PC-9 (cell line): ENCODE results near the gene IFITM10. TPM values are rescaled to one million over a fixed set of nuclear protein-coding genes. Genes with fewer than 3 reads are reported as not detected.

Experiments used
- BruUV-seq: library from RNA; stranded (reverse); fragments of 400-500 nt; replicated peaks from 2 replicates; lab custom pipeline; 2021; lab: Mats Ljungman, UMichigan
- CTCF ChIA-PET: fragments of 300-600 bp; sonication (Branson Sonifier 250); formaldehyde crosslinking; loops from one replicate; lab custom pipeline; 2022; ENCODE audit warnings: antibody characterized with exemption; lab: Charles Lee
- POLR2A ChIA-PET: fragments of 300-600 bp; sonication (Branson Sonifier 250); formaldehyde crosslinking; loops from one replicate; lab custom pipeline; 2022; ENCODE audit warnings: antibody characterized with exemption; ENCODE audit not compliant: unreplicated experiment; lab: Charles Lee
- DNase-seq, 2 experiments: peaks; one replicate each; pipeline versions ENCODE4 v3.0.0 to v3.0.0-alpha.2; 2015 to 2022; ENCODE audit warnings: mixed read lengths in 1 of 2
- H2AFZ ChIP-seq: fragments of 200-600 bp; sonication (generic); 2 replicates; pipeline ENCODE4 v1.8.1; 2017; ENCODE audit warnings: antibody characterized with exemption
- H3F3A ChIP-seq: fragments of 200-600 bp; sonication (generic); 2 replicates; pipeline ENCODE4 v1.8.1; 2017; ENCODE audit warnings: antibody characterized with exemption, mild to moderate bottlenecking, low read depth; ENCODE audit not compliant: insufficient read depth
- H3K27ac ChIP-seq: fragments of 200-600 bp; sonication (generic); 2 replicates; pipeline ENCODE4 v1.6.1; 2016; ENCODE audit warnings: mixed run types
- H3K27me3 ChIP-seq: fragments of 200-600 bp; sonication (generic); 2 replicates; pipeline ENCODE4 v1.6.1; 2016; ENCODE audit warnings: low read depth, mixed run types; ENCODE audit not compliant: insufficient read depth
- H3K36me3 ChIP-seq: fragments of 200-600 bp; sonication (generic); 2 replicates; pipeline ENCODE4 v1.6.1; 2016; ENCODE audit warnings: low read depth, mixed run types
- H3K4me1 ChIP-seq: fragments of 200-600 bp; sonication (generic); replicated peaks from 2 replicates; pipeline ENCODE4 v1.6.1; 2016; ENCODE audit warnings: mixed run types; ENCODE audit not compliant: insufficient read depth
- H3K4me2 ChIP-seq: fragments of 200-600 bp; sonication (generic); 2 replicates; pipeline ENCODE4 v1.6.1; 2017; ENCODE audit warnings: mixed run types
- H3K4me3 ChIP-seq: fragments of 200-600 bp; sonication (generic); 2 replicates; pipeline ENCODE4 v1.6.1; 2016; ENCODE audit warnings: mixed run types
- H3K79me2 ChIP-seq: fragments of 200-600 bp; sonication (generic); 2 replicates; pipeline ENCODE4 v1.6.1; 2017; ENCODE audit warnings: low read depth, mixed run types
- H3K9me2 ChIP-seq: fragments of 200-600 bp; sonication (generic); 2 replicates; pipeline ENCODE4 v1.8.1; 2017; ENCODE audit warnings: mild to moderate bottlenecking; ENCODE audit not compliant: insufficient read depth
- H3K9me3 ChIP-seq: fragments of 200-600 bp; sonication (generic); 2 replicates; pipeline ENCODE4 v1.8.1; 2016; ENCODE audit warnings: low read depth; ENCODE audit not compliant: insufficient read depth
- H4K20me1 ChIP-seq: fragments of 200-600 bp; sonication (generic); 2 replicates; pipeline ENCODE4 v1.8.1; 2017; ENCODE audit not compliant: insufficient read depth
- CTCF ChIP-seq: fragments of 200-600 bp; sonication (generic); conservative IDR thresholded peaks from 2 replicates; pipeline ENCODE4 v1.6.1; 2017; ENCODE audit warnings: mixed run types, antibody characterized with exemption, mild to moderate bottlenecking, moderate library complexity
- EZH2 ChIP-seq: fragments of 200-600 bp; sonication (generic); IDR thresholded peaks from 2 replicates; pipeline ENCODE4 v1.8.0; 2017; ENCODE audit warnings: antibody characterized with exemption, low read depth
- intact Hi-C: fragments of 100-400 bp; cut with micrococcal nuclease; formaldehyde crosslinking; loops from one replicate; pipeline ENCODE4 v1.10.0; 2022; ENCODE audit not compliant: unreplicated experiment
- total RNA-seq: library from RNA; stranded (reverse); gene quantifications from 2 replicates; pipeline ENCODE4 v1.2.3, GENCODE V29; 2021

The IFITM10 gene
- total RNA-seq, 1 experiment from 2014 or later, result 5.5 TPM

GRCh38 chr11:1776944-1777715, 26.7 kb upstream of the IFITM10 start:
- CTCF ChIA-PET, result no interaction called here
- no peak for TF ChIP-seq CTCF
- TF ChIP-seq EZH2, result no peak
- no TSS peak for BruUV-seq

DNA sequence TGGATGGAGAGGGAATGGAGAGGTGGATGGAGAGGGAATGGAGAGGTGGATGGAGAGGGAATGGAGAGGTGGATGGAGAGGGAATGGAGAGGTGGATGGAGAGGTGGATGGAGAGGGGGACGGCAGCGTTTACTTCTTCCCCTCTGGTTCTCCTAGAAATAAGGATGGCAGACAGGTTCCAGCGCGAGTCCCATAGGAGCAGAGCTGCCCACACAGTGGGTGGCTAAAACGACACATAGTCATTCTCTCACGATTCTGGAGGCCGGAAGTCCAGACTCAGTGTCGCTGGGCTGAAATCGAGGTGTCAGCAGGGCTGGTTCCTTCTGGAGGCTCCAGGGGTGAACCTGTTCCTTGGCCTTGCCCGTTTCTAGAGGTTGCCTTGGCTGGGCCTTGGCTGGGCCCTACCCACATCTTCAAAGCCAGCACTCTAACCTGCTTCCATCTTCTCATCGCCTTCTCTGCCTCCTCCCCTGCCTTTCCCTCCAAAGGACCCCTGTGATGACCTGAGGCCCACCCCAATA, 26.0 kb upstream of the IFITM10 start:
- Histone ChIP-seq H3K9me3 (no peaks in the 10 kb centered on the region), H3K79me2 (no peaks in the 10 kb centered on the region), H2AFZ (no peak overlapping the region), H3F3A (peaks cover 13% of the 10 kb centered on the region), H3K27ac (no peak overlapping the region), H3K4me1 (peaks cover 53% of the 10 kb centered on the region), H3K4me3 (no peak overlapping the region), H4K20me1 (no peaks in the 10 kb centered on the region), H3K27me3 (no peaks in the 10 kb centered on the region), H3K36me3 (no peaks in the 10 kb centered on the region), H3K9me2 (no peaks in the 10 kb centered on the region), H3K4me2 (no peak overlapping the region)
- POLR2A ChIA-PET, result interaction anchor here (0.6 kb wide), 1 partner anchor 17 kb away, joined by 36 read pairs; no protein-coding TSS in a partner anchor
- no peak for DNase-seq
- intact Hi-C loops, result no loop called here
- no peak for TF ChIP-seq EZH2
- no peak for TF ChIP-seq CTCF
- CTCF ChIA-PET, result no interaction called here
- BruUV-seq, result no TSS peak

More at GRCh38 chr11:1776944-1777715, 26.7 kb upstream of the IFITM10 start:
- no peak overlapping the region for H2AFZ ChIP-seq
- H3K27me3 ChIP-seq, result no peaks in the 10 kb centered on the region
- no peaks in the 10 kb centered on the region for H4K20me1 ChIP-seq
- H3K36me3 ChIP-seq, result no peaks in the 10 kb centered on the region
- no peak for DNase-seq
- peaks cover 6% of the 10 kb centered on the region for H3F3A ChIP-seq
- POLR2A ChIA-PET, result interaction anchor here (0.6 kb wide), 1 partner anchor 16 kb away, joined by 36 read pairs; no protein-coding TSS in a partner anchor
- intact Hi-C loops, result no loop called here
- H3K4me2 ChIP-seq, result no peak overlapping the region; the same call in 1 of the 2 replicates
- H3K9me2 ChIP-seq, result no peaks in the 10 kb centered on the region
- H3K4me3 ChIP-seq, result no peak overlapping the region
- no peak overlapping the region for H3K27ac ChIP-seq
- H3K79me2 ChIP-seq, result no peaks in the 10 kb centered on the region
- no peaks in the 10 kb centered on the region for H3K9me3 ChIP-seq
- peaks cover 46% of the 10 kb centered on the region for H3K4me1 ChIP-seq

- ChIA-PET CTCF (no interaction called here), POLR2A (no interaction called here)
- H3K79me2 ChIP-seq, result no peaks in the 10 kb centered on the region
- peaks cover 68% of the 10 kb centered on the region for H3K4me1 ChIP-seq
- no peaks in the 10 kb centered on the region for H3K36me3 ChIP-seq
- intact Hi-C loops, result no loop called here
- H3F3A ChIP-seq, result peaks cover 18% of the 10 kb centered on the region
- BruUV-seq, result no TSS peak
- no peaks in the 10 kb centered on the region for H4K20me1 ChIP-seq
- no peak overlapping the region for H3K4me2 ChIP-seq
- H3K4me3 ChIP-seq, result no peak overlapping the region
- H3K9me2 ChIP-seq, result no peaks in the 10 kb centered on the region
- H3K9me3 ChIP-seq, result no peaks in the 10 kb centered on the region
- H3K27ac ChIP-seq, result no peak overlapping the region
- DNase-seq, result no peak
- no peak overlapping the region for H2AFZ ChIP-seq
- no peak for TF ChIP-seq CTCF
- TF ChIP-seq EZH2, result no peak
- H3K27me3 ChIP-seq, result no peaks in the 10 kb centered on the region
Measured at GRCh38 chr11:1774886-1775285, 24.5 kb upstream of the IFITM10 start.
